Posterior vena cava (tissue), 2 donors: Measurements from ENCODE around the gene REPS1. TPM values are rescaled to one million over a fixed set of nuclear protein-coding genes. Genes with fewer than 3 reads are reported as not detected.

Experiments used
- DNase-seq: peaks from one replicate; pipeline ENCODE4 v3.0.0-alpha.2; 2020; ENCODE audit warnings: low spot score
- intact Hi-C, 2 donors: fragments of 100-400 bp; cut with DNase I; formaldehyde crosslinking; loops; one replicate each; pipeline versions ENCODE4 v1.14.1 to v1.14.2; 2022 to 2023
- total RNA-seq, 2 donors: library from RNA; stranded (reverse); fragmentation: NEBNext Ultra II Directional; extraction: Animal tissue kit (Norgen Biotek cat#: 25700); gene quantifications; one replicate each; pipeline ENCODE4 v1.2.1, GENCODE V29; 2021
- donor health status: DM: yes; HTN: yes; CAD: no.
- donor health status: DM: yes; HTN: yes; CAD: no.

The REPS1 gene
- total RNA-seq, 2 donors from 2014 or later: 28.5 to 28.7 TPM

- intact Hi-C loops: no loop called here
Measured at GRCh38 chr6:138882369-138883017, 105.6 kb downstream of the REPS1 start.

GRCh38 chr6:138873191-138873590 is 114.9 kb downstream of the REPS1 start:
- DNase-seq: no peak
- intact Hi-C loops: no loop called here

More at GRCh38 chr6:138882369-138883017, 105.6 kb downstream of the REPS1 start:
- DNase-seq: no peak

GRCh38 chr6:138869398-138869797 is 118.7 kb downstream of the REPS1 start:
- DNase-seq: no peak
- intact Hi-C loops: no loop called here

GRCh38 chr6:138868181-138868580 is 119.9 kb downstream of the REPS1 start:
- DNase-seq: no peak
- intact Hi-C loops: no loop called here

GRCh38 chr6:138865480-138866109 is 122.5 kb downstream of the REPS1 start:
- no peak for DNase-seq
- intact Hi-C loops: no loop called here

- no peak for DNase-seq
- intact Hi-C loops: no loop called here
Measured at GRCh38 chr6:138864343-138864890, 123.6 kb downstream of the REPS1 start.

GRCh38 chr6:138863321-138863720 is 124.7 kb downstream of the REPS1 start:
- no peak for DNase-seq

GRCh38 chr6:138862456-138862855 is 125.6 kb downstream of the REPS1 start:
- intact Hi-C loops: no loop called here
- no peak for DNase-seq

More at GRCh38 chr6:138863321-138863720, 124.7 kb downstream of the REPS1 start:
- intact Hi-C loops: no loop called here

GRCh38 chr6:138857775-138858174 is 130.3 kb downstream of the REPS1 start:
- no peak for DNase-seq
- intact Hi-C loops: no loop called here

GRCh38 chr6:138856654-138857053 is 131.4 kb downstream of the REPS1 start:
- intact Hi-C loops: no loop called here
- DNase-seq: no peak

Other genes with a start within 250 kb of the REPS1 start
- gene CCDC28A, start 214.5 kb downstream of the REPS1 start, total RNA-seq: 1 to 10 TPM; 6.8 to 9.6 TPM
- under 1 TPM in 1 of 2 donors, not detected in 1; 0.33 TPM for gene ECT2L, start 192.2 kb downstream of the REPS1 start, total RNA-seq
- 10 to 100 TPM; 15.0 to 16.2 TPM for gene ABRACL, start 40.5 kb upstream of the REPS1 start, total RNA-seq
- gene HECA, start 146.8 kb upstream of the REPS1 start, total RNA-seq: 10 to 100 TPM; 23.3 to 40.4 TPM